Esophagus muscularis mucosa (tissue), 4 donors: ENCODE measurements around the gene SIPA1L3. TPM values are rescaled to one million over a fixed set of nuclear protein-coding genes. Genes with fewer than 3 reads are reported as not detected.

Experiments used
- DNase-seq: peaks from one replicate; pipeline ENCODE4 v3.0.0-alpha.2; 2017; ENCODE audit errors: extremely low spot score
- H3K27ac ChIP-seq, 4 donors: fragments of 200-600 bp; sonication (generic); replicated peaks in 1 of 4; 1 replicate in 3 of 4; 2 replicates in 1 of 4; pipeline ENCODE4 v1.5.1; 2016 to 2019; ENCODE audit warnings: mild to moderate bottlenecking in 1 of 4
- H3K27me3 ChIP-seq, 4 donors: fragments of 200-600 bp; sonication (generic); one replicate each; pipeline versions ENCODE4 v1.5.1 to v1.6.0; 2016 to 2019
- H3K36me3 ChIP-seq, 4 donors: fragments of 200-600 bp; sonication (generic); one replicate each; pipeline ENCODE4 v1.5.1; 2016 to 2019
- H3K4me1 ChIP-seq, 4 donors: fragments of 200-600 bp; sonication (generic); one replicate each; pipeline ENCODE4 v1.5.1; 2016 to 2019
- H3K4me3 ChIP-seq, 4 donors: fragments of 200-600 bp; sonication (generic); 1 replicate in 2 of 4; 2 replicates in 2 of 4; pipeline ENCODE4 v1.5.1; 2016 to 2019; ENCODE audit warnings: mild to moderate bottlenecking in 4 of 4, moderate library complexity in 1 of 4
- H3K9me3 ChIP-seq, 4 donors: fragments of 200-600 bp; sonication (generic); 1 replicate in 3 of 4; 2 replicates in 1 of 4; pipeline ENCODE4 v1.5.1; 2016 to 2019
- CTCF ChIP-seq, 3 experiments: fragments of 200-600 bp in 2 of 3; fragments of 450-650 bp in 1 of 3; sonication (generic) in 2 of 3; IDR thresholded peaks; one replicate each; pipeline ENCODE4 v1.5.1; 2017 to 2019; ENCODE audit warnings: antibody characterized with exemption in 3 of 3, mild to moderate bottlenecking in 2 of 3, moderate library complexity in 1 of 3
- EP300 ChIP-seq: sonication (generic); formaldehyde crosslinking; IDR thresholded peaks from one replicate; pipeline ENCODE4 v1.6.1; 2017; ENCODE audit warnings: antibody characterized with exemption
- POLR2A ChIP-seq: fragments of 450-650 bp; IDR thresholded peaks from one replicate; pipeline ENCODE4 v1.6.1; 2017; ENCODE audit warnings: antibody characterized with exemption, moderate library complexity, mild to moderate bottlenecking, low read depth
- POLR2AphosphoS5 ChIP-seq, 2 donors: sonication (generic); formaldehyde crosslinking; IDR thresholded peaks; one replicate each; pipeline ENCODE4 v1.6.1; 2017; ENCODE audit warnings: antibody characterized with exemption in 2 of 2
- WGBS: methylation state at CpG from one replicate; pipeline ENCODE4 v1.1.5; 2018; 5-methylcytosine and 5-hydroxymethylcytosine counted together
- intact Hi-C: fragments of 100-400 bp; cut with DNase I; formaldehyde crosslinking; loops from one replicate; pipeline ENCODE4 v1.15.1; 2023
- total RNA-seq, 4 donors: library from RNA; depleted of rRNA; stranded (reverse); fragments of >200 nt; gene quantifications; one replicate each; pipeline versions ENCODE4 v1.1.0 to v1.2.1, GENCODE V29; 2016

Gene SIPA1L3
- total RNA-seq, 4 donors from 2014 or later = 10.4 to 17.9 (median 13.2) TPM

GRCh38 chr19:37966662-37967231, 59.7 kb downstream of the SIPA1L3 start:
- no peak for DNase-seq
- no peak for TF ChIP-seq EP300
- TF ChIP-seq CTCF (IDR thresholded peaks at IDR 0.05) = no peak
- no peak for TF ChIP-seq POLR2AphosphoS5 (IDR thresholded peaks at IDR 0.05)
- no peak for TF ChIP-seq POLR2A

GRCh38 chr19:37969695-37970094, 62.7 kb downstream of the SIPA1L3 start:
- no peaks in the 10 kb centered on the region for H3K27me3 ChIP-seq
- TF ChIP-seq POLR2AphosphoS5 (IDR thresholded peaks at IDR 0.05) (no peak), POLR2A (no peak), EP300 (no peak), CTCF (IDR thresholded peaks at IDR 0.05) (no peak)
- WGBS = 87% methylated on average over 5 of the region's 5 CpGs
- no peak for DNase-seq
- H3K27ac ChIP-seq = no peak overlapping the region
- intact Hi-C loops = no loop called here
- H3K4me3 ChIP-seq = no peak overlapping the region
- no peaks in the 10 kb centered on the region for H3K36me3 ChIP-seq
- no peaks in the 10 kb centered on the region for H3K4me1 ChIP-seq
- peaks cover 0 to 13% (median 11%) of the 10 kb centered on the region in 4 donors for H3K9me3 ChIP-seq

More at GRCh38 chr19:37966662-37967231, 59.7 kb downstream of the SIPA1L3 start:
- Histone ChIP-seq H3K36me3 (no peaks in the 10 kb centered on the region), H3K27me3 (no peaks in the 10 kb centered on the region), H3K4me1 (no peaks in the 10 kb centered on the region), H3K27ac (no peak overlapping the region), H3K9me3 (peaks cover 0 to 13% (median 11%) of the 10 kb centered on the region in 4 donors), H3K4me3 (no peak overlapping the region)
- intact Hi-C loops = no loop called here
- WGBS = 84% methylated on average over 11 of the region's 12 CpGs

GRCh38 chr19:37970699-37971098, 63.7 kb downstream of the SIPA1L3 start:
- DNase-seq = no peak
- no peaks in the 10 kb centered on the region for H3K36me3 ChIP-seq
- TF ChIP-seq EP300 (no peak), POLR2AphosphoS5 (IDR thresholded peaks at IDR 0.05) (no peak), POLR2A (no peak), CTCF (IDR thresholded peaks at IDR 0.05) (no peak)
- no peak overlapping the region for H3K4me3 ChIP-seq
- H3K27me3 ChIP-seq = no peaks in the 10 kb centered on the region
- WGBS = 89% methylated on average over 4 of the region's 4 CpGs
- peaks cover 0 to 13% (median 11%) of the 10 kb centered on the region in 4 donors for H3K9me3 ChIP-seq
- no peaks in the 10 kb centered on the region for H3K4me1 ChIP-seq
- H3K27ac ChIP-seq = no peak overlapping the region
- intact Hi-C loops = no loop called here

GRCh38 chr19:37972803-37973202, 65.8 kb downstream of the SIPA1L3 start:
- Histone ChIP-seq H3K27me3 (no peaks in the 10 kb centered on the region), H3K9me3 (peaks cover 0 to 13% (median 11%) of the 10 kb centered on the region in 4 donors), H3K4me3 (no peak overlapping the region), H3K27ac (no peak overlapping the region), H3K4me1 (no peaks in the 10 kb centered on the region), H3K36me3 (no peaks in the 10 kb centered on the region)
- intact Hi-C loops = no loop called here
- DNase-seq = no peak
- TF ChIP-seq POLR2A (no peak), EP300 (no peak), POLR2AphosphoS5 (IDR thresholded peaks at IDR 0.05) (no peak), CTCF (IDR thresholded peaks at IDR 0.05) (no peak)
- WGBS = 98% methylated on average over 3 of the region's 3 CpGs

- Histone ChIP-seq H3K4me1 (no peaks in the 10 kb centered on the region), H3K9me3 (peaks cover 0 to 13% (median 11%) of the 10 kb centered on the region in 4 donors), H3K4me3 (no peak overlapping the region), H3K36me3 (no peaks in the 10 kb centered on the region), H3K27ac (no peak overlapping the region), H3K27me3 (no peaks in the 10 kb centered on the region)
- TF ChIP-seq EP300 (no peak), CTCF (IDR thresholded peaks at IDR 0.05) (no peak), POLR2AphosphoS5 (IDR thresholded peaks at IDR 0.05) (no peak), POLR2A (no peak)
- DNase-seq = no peak
- intact Hi-C loops = no loop called here
- WGBS = 100% methylated on average over 2 of the region's 2 CpGs
These were observed 66.7 kb downstream of the SIPA1L3 start for GRCh38 chr19:37973666-37974065.
